GM19395 (cell line): ENCODE results near the gene MT3.
A peak's percentile ranks its signal among the peaks of the same experiment; 100 is the strongest.
"Not testable (repeated sequence)": the region's sequence is repeated elsewhere in the genome, so short reads cannot be mapped to it uniquely, and the experiment has no call there.

Source experiments
- ATAC-seq: cut with Tn5 transposase; IDR thresholded peaks from one replicate; pipeline ENCODE4 v1.9.1; 2021; ENCODE audit warnings: mild to moderate bottlenecking, moderate library complexity; ENCODE audit not compliant: unreplicated experiment

MT3 gene

GRCh38 chr16:56577300-56577625 is 12.1 kb upstream of the MT3 start:
- ATAC-seq: no peak

GRCh38 chr16:56580391-56581048 is 8.8 kb upstream of the MT3 start:
- no peak for ATAC-seq

DNA sequence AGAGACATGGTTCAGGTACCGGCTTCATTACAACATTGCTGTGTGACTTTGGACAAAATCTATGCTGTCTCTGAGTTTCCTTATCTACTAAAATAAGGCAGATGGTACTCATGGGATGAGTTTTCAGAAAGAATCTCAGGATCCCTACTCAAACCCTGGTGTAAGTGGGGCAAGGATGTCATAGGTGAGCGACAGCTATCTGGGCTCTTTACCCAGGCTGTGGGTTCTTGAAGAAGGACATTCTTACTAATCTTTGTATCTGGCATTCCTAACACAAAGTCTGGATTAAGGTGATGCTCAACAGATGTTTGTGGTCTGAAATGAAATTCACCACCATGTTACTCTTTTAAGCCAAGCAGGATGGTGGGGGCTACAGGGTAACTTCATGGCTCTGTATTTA is 6.4 kb upstream of the MT3 start:
- not testable (repeated sequence) for ATAC-seq

DNA sequence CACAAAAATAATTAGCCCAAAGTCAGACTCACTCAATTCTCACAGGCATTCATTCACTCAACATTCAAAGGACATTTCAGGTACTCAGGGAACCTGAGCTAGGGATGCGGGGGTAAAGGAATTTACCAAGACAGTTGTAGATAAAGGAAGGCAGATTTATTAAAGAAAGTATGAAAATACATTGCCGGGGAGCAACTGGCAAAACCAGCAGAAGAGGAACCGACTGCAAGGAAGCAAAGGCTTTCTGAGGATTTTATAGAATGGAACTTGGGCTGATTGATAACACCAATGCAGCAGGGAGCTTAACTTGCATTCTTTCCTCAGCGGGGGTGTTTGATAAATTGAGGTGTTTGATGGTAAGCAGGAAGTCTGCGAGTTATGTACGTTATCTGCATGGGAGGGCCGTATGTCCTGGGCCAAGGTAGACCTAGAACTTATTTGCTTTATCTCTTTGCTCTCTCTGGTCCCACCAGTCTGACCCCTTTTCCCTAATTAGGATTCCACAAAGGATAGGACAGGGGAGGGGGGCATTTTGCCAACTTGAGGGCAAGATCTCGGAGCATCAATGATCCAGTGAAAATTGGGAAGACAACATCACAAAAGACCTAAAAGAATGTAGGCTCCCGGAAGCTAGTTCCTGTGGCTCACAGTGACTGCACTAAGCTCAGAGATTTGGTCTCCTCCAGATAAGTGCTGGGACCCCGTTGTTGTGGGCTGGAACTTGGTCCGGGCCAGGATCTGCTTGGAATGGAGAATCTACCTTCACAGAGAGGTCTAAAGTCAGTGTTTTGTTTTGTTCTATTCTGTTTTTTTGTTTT is 5.8 kb upstream of the MT3 start:
- no peak for ATAC-seq

DNA sequence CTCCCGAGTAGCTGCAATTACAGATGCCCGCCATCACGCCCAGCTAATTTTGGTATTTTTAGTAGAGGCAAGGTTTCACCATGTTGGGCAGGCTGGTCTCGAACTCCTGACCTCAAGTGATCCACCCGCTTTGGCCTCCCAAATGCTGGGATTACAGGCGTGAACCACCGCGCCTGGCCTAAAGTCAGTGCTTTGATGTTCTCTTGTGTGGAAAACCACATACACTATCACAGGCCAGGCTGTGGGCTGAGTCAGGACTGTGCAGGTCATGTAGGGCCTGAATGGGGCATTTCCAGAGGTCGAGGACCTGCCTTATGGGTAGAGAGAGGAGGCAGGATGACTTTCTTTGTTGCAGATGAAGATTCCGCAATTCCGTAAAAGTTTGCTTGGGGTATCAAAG is 5.1 kb upstream of the MT3 start:
- no peak for ATAC-seq

DNA sequence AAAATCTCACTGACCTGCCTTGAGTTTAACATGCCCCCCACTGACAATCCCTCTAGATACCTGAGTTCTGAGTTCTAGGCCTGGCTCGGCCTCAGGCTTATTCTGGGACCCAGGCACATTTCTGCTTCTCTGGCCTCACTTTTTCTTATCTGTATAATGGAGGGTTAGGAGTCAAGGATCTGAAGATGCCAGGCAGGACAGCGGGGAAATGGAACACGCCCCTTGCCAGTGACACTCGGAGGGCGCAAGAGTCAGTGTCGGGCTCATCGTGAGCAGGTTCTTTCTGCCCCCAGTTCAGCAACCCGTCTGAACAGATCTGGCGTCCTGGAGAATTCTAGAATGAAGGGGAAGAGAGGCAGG is 567 bp upstream of the MT3 start:
- no peak for ATAC-seq

- no peak for ATAC-seq
Observed at GRCh38 chr16:56591377-56592060, 2.2 kb downstream of the MT3 start.

- ATAC-seq: no peak
Observed at GRCh38 chr16:56593573-56594291, 4.4 kb downstream of the MT3 start.

DNA sequence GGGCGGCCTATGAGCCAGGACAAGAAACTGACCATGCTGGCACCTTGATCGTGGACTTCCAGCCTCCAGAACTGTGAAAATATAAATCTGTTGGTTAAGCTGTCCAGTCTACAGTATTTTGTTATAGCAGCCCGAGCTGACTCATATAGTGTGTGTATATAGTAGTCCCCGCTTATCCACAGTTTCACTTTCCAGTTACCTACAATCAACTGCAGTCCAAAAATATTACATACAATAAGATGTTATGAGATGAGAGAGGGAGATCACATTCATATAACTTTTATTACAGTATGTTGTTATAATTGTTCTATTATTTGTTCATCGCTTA is 4.9 kb downstream of the MT3 start:
- no peak for ATAC-seq

GRCh38 chr16:56600398-56600999 is 11.2 kb downstream of the MT3 start:
- no peak for ATAC-seq

- no peak for ATAC-seq
Observed at GRCh38 chr16:56601325-56601724, 12.0 kb downstream of the MT3 start.

- ATAC-seq: no peak
Observed at GRCh38 chr16:56603589-56603988, 14.3 kb downstream of the MT3 start.

DNA sequence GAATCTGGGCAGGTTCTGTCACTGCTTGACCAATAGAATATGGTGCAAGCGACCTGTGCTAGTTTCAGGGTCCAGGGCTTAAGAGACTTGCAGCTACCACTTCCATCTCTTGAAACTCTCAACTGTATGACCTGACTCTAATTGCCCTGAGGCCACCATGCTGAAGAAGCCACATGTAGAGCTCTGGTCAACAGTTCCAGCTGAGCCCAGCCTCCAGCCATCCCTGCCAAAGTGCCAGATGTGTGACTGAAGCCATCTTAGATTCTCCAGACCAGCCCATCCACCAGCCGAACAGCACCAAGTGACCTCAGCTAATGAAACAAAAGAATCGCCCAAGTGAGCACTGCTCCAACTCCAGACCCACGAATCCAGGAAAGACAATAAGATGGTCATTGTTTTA is 15.6 kb downstream of the MT3 start:
- no peak for ATAC-seq

- ATAC-seq: no peak
Observed at GRCh38 chr16:56605475-56605874, 16.1 kb downstream of the MT3 start.

GRCh38 chr16:56606071-56606475 is 16.7 kb downstream of the MT3 start:
- no peak for ATAC-seq

- ATAC-seq: no peak
Observed at GRCh38 chr16:56606476-56607108, 17.3 kb downstream of the MT3 start.

- ATAC-seq: no peak
Observed at GRCh38 chr16:56607109-56607618, 17.8 kb downstream of the MT3 start.

GRCh38 chr16:56607675-56608042 is 18.3 kb downstream of the MT3 start:
- no peak for ATAC-seq

GRCh38 chr16:56608043-56608875 is 18.9 kb downstream of the MT3 start, which contains the start of gene MT2A:
Gene MT2A, plus strand, starts transcription at chr16:56608584. Its CDS starts 72 bp downstream, at chr16:56608656.
- peak; percentile 82 for ATAC-seq
